Measurements from ENCODE around the gene FNTB.

Gene FNTB

GRCh38 chr14:65045006-65045405 is 58.3 kb downstream of the FNTB start:
- TF ChIP-seq CTCF (IDR thresholded peaks at IDR 0.05): no peak

GRCh38 chr14:65045709-65046108 is 59.0 kb downstream of the FNTB start:
- no peak for TF ChIP-seq CTCF (IDR thresholded peaks at IDR 0.05)

GRCh38 chr14:65052832-65053231 is 66.1 kb downstream of the FNTB start:
- TF ChIP-seq CTCF (IDR thresholded peaks at IDR 0.05): no peak

GRCh38 chr14:65053466-65053865 is 66.8 kb downstream of the FNTB start:
- no peak for TF ChIP-seq CTCF (IDR thresholded peaks at IDR 0.05)

GRCh38 chr14:65054471-65055085 is 67.9 kb downstream of the FNTB start:
- TF ChIP-seq CTCF (IDR thresholded peaks at IDR 0.05): no peak

GRCh38 chr14:65057695-65058094 is 71.0 kb downstream of the FNTB start:
- no peak for TF ChIP-seq CTCF (IDR thresholded peaks at IDR 0.05)

GRCh38 chr14:65062096-65063075 is 75.7 kb downstream of the FNTB start:
- no peak for TF ChIP-seq CTCF (IDR thresholded peaks at IDR 0.05)

Measured in LNCAP (cell line).